GM12878 (cell line): Measurements from ENCODE around the gene CRYBA1. TPM values are rescaled to one million over a fixed set of nuclear protein-coding genes. Genes with fewer than 3 reads are reported as not detected.

Source experiments
- ATAC-seq: fragments of 200-7000 bp; cut with Tn5 transposase; 3 replicates; pipeline ENCODE4 v1.9.1; 2020; ENCODE audit warnings: mild to moderate bottlenecking, moderate library complexity
- BruUV-seq: library from RNA; stranded (reverse); fragments of 400-500 nt; replicated peaks from 2 replicates; lab custom pipeline; 2021; lab: Mats Ljungman, UMichigan
- CTCF ChIA-PET: fragments of 300-600 bp; sonication (Branson Sonifier 250); formaldehyde crosslinking; extraction: SDS; loops from one replicate; lab custom pipeline; 2021; ENCODE audit warnings: inconsistent platforms; lab: Yijun Ruan, JAX
- POLR2A ChIA-PET: fragments of 350-600 bp; formaldehyde crosslinking; extraction: SDS; loops from one replicate; lab custom pipeline; 2021; ENCODE audit warnings: inconsistent platforms; lab: Charles Lee
- RAD21 ChIA-PET: fragments of 300-600 bp; sonication (Branson Sonifier 250); formaldehyde crosslinking; loops from one replicate; lab custom pipeline; 2023; ENCODE audit warnings: antibody characterized with exemption; ENCODE audit not compliant: unreplicated experiment; lab: Charles Lee
- SMC1A ChIA-PET: fragments of 300-600 bp; sonication (Branson Sonifier 250); formaldehyde crosslinking; loops from one replicate; lab custom pipeline; 2023; ENCODE audit not compliant: unreplicated experiment, uncharacterized antibody; lab: Charles Lee
- DNase-seq: peaks from one replicate; pipeline ENCODE4 v3.0.0-alpha.2; 2011; ENCODE audit warnings: low read depth, low spot score
- FAIRE-seq: peaks from 3 replicates; lab custom pipeline; 2011; peaks lifted over from hg19 to GRCh38; lab: Jason Lieb, UNC
- H2AFZ ChIP-seq: 2 replicates; pipeline ENCODE4 v1.6.0; 2011; ENCODE audit warnings: low read depth, low read length, control low read depth; ENCODE audit not compliant: control insufficient read depth
- H3K27ac ChIP-seq: 2 replicates; pipeline ENCODE4 v1.5.1; 2011; ENCODE audit warnings: control low read depth; ENCODE audit not compliant: control insufficient read depth, insufficient read depth
- H3K27me3 ChIP-seq, 2 experiments: replicated peaks in 1 of 2; 2 replicates each; pipeline versions ENCODE4 v1.6.0 to v1.6.1; 2011; ENCODE audit warnings: low read length in 1 of 2; ENCODE audit not compliant: control insufficient read depth in 2 of 2, insufficient read depth in 2 of 2
- H3K36me3 ChIP-seq, 2 experiments: 2 replicates each; pipeline ENCODE4 v1.5.1; 2011; ENCODE audit warnings: low read length in 1 of 2; ENCODE audit not compliant: control insufficient read depth in 2 of 2, insufficient read depth in 2 of 2
- H3K4me1 ChIP-seq: 2 replicates; pipeline ENCODE4 v1.6.1; 2011; ENCODE audit warnings: mild to moderate bottlenecking, low read length, moderate library complexity, mixed read lengths; ENCODE audit not compliant: control insufficient read depth, insufficient read depth
- H3K4me2 ChIP-seq: 2 replicates; pipeline ENCODE4 v1.6.0; 2011; ENCODE audit warnings: control low read depth; ENCODE audit not compliant: control insufficient read depth, insufficient read depth
- H3K4me3 ChIP-seq: fragments of 200-600 bp; sonication (generic); 2 replicates; pipeline ENCODE4 v1.5.1; 2016
- H3K79me2 ChIP-seq: 2 replicates; pipeline ENCODE4 v1.6.0; 2011; ENCODE audit warnings: low read length; ENCODE audit not compliant: control insufficient read depth, insufficient read depth
- H3K9ac ChIP-seq: 2 replicates; pipeline ENCODE4 v1.8.0; 2011; ENCODE audit warnings: low read length, control low read depth, mixed read lengths; ENCODE audit not compliant: control insufficient read depth, insufficient read depth
- H3K9me3 ChIP-seq: replicated peaks from 3 replicates; pipeline ENCODE4 v1.5.1; 2011; ENCODE audit warnings: mild to moderate bottlenecking, low read length; ENCODE audit not compliant: control insufficient read depth, insufficient read depth
- H4K20me1 ChIP-seq: 2 replicates; pipeline ENCODE4 v1.6.0; 2011; ENCODE audit not compliant: control insufficient read depth, insufficient read depth
- ESRRA ChIP-seq: IDR thresholded peaks from 2 replicates; pipeline ENCODE4 v1.6.1; 2012; ENCODE audit warnings: mild to moderate bottlenecking, low read length, improper control_type of control experiment
- EZH2 ChIP-seq: IDR thresholded peaks from 2 replicates; pipeline ENCODE4 v1.6.1; 2012; ENCODE audit warnings: low read depth, mild to moderate bottlenecking, control low read depth, inconsistent platforms, low read length, borderline replicate concordance; ENCODE audit not compliant: control insufficient read depth
- IKZF2 ChIP-seq, 2 experiments: fragments of 450-650 bp; IDR thresholded peaks; 2 replicates each; pipeline ENCODE4 v1.6.1; 2017; ENCODE audit warnings: mild to moderate bottlenecking in 2 of 2, moderate library complexity in 2 of 2
- IRF4 ChIP-seq: IDR thresholded peaks from 2 replicates; pipeline ENCODE4 v1.6.1; 2011; ENCODE audit warnings: low read depth, low read length
- JUND ChIP-seq: IDR thresholded peaks from 2 replicates; pipeline ENCODE4 v1.6.1; 2012; ENCODE audit warnings: low read depth, mild to moderate bottlenecking, low read length, improper control_type of control experiment, moderate library complexity
- MXI1 ChIP-seq: fragments of 150-350 bp; IDR thresholded peaks from 2 replicates; pipeline ENCODE4 v1.6.1; 2011; ENCODE audit warnings: low read depth, mild to moderate bottlenecking, inconsistent platforms, low read length, improper control_type of control experiment
- NBN ChIP-seq: fragments of 450-650 bp; IDR thresholded peaks from 2 replicates; pipeline ENCODE4 v1.6.1; 2016
- NR2F1 ChIP-seq: fragments of 450-650 bp; conservative IDR thresholded peaks from 2 replicates; pipeline ENCODE4 v1.6.1; 2017; ENCODE audit warnings: mild to moderate bottlenecking
- NRF1 ChIP-seq: conservative IDR thresholded peaks from 2 replicates; pipeline ENCODE4 v1.6.1; 2011; ENCODE audit warnings: mild to moderate bottlenecking, low read depth, low read length, improper control_type of control experiment
- POU2F2 ChIP-seq: IDR thresholded peaks from 3 replicates; pipeline ENCODE4 v1.6.1; 2011; ENCODE audit warnings: low read depth, mild to moderate bottlenecking, low read length, borderline replicate concordance
- SMARCA5 ChIP-seq: fragments of 450-650 bp; IDR thresholded peaks from 2 replicates; pipeline ENCODE4 v1.6.1; 2017; ENCODE audit warnings: mild to moderate bottlenecking
- STAT1 ChIP-seq: fragments of 450-650 bp; conservative IDR thresholded peaks from 2 replicates; pipeline ENCODE4 v1.6.1; 2014; ENCODE audit warnings: antibody characterized with exemption, mild to moderate bottlenecking
- YY1 ChIP-seq: IDR thresholded peaks from 2 replicates; pipeline ENCODE4 v1.6.1; 2011; ENCODE audit warnings: low read depth, mild to moderate bottlenecking, low read length
- WGBS: methylation state at CpG from one replicate; pipeline ENCODE4 v1.1.6; 2016; ENCODE audit warnings: low lambda C conversion rate; ENCODE audit not compliant: insufficient replicate concordance, insufficient coverage; ENCODE audit errors: missing lambda C conversion rate; 5-methylcytosine and 5-hydroxymethylcytosine counted together
- in situ Hi-C: fragments of 300-500 bp; cut with MboI; formaldehyde crosslinking; loops from 9 replicates; pipeline ENCODE4 v1.14.3; 2018; ENCODE audit warnings: mixed read lengths
- intact Hi-C: fragments of 100-400 bp; cut with micrococcal nuclease; formaldehyde crosslinking; loops from one replicate; pipeline ENCODE4 v1.14.2; 2022; ENCODE audit not compliant: unreplicated experiment
- polyA plus RNA-seq, 11 experiments: library from polyadenylated mRNA; depleted of rRNA in 4 of 11; unstranded in 6 of 11; stranded (reverse) in 5 of 11; fragments of >200 nt; fragmentation: Nextera tagmentation in 4 of 11; fragmentation: Illumina TruSeq in 1 of 11; extraction: Ambion mirVana in 4 of 11; extraction: Trizol in 1 of 11; gene quantifications; 1 replicate in 1 of 11; 2 replicates in 10 of 11; pipeline versions ENCODE4 v1.2.1 to v1.2.3, GENCODE V29; 2011 to 2016; ENCODE audit warnings: inconsistent platforms in 2 of 11, missing spikeins in 2 of 11, low read depth in 1 of 11
- total RNA-seq, 4 experiments: library from RNA; depleted of rRNA in 3 of 4; stranded (reverse); fragments of >200 nt in 3 of 4; fragmentation: Illumina TruSeq in 1 of 4; extraction: Trizol in 1 of 4; gene quantifications; 2 replicates each; pipeline versions ENCODE4 v1.2.1 to v1.2.3, GENCODE V29; 2013 to 2021
- TF ChIP-seq, protein P1 (sequence below): fragments of 450-650 bp; IDR thresholded peaks from 2 replicates; pipeline ENCODE4 v1.6.1; 2017; ENCODE audit warnings: borderline replicate concordance

CRYBA1 gene
- total and polyA plus RNA-seq, 10 of the 15 experiments (the other 5 are each of a cell fraction or from before 2014, with no cell fraction given): not detected

DNA sequence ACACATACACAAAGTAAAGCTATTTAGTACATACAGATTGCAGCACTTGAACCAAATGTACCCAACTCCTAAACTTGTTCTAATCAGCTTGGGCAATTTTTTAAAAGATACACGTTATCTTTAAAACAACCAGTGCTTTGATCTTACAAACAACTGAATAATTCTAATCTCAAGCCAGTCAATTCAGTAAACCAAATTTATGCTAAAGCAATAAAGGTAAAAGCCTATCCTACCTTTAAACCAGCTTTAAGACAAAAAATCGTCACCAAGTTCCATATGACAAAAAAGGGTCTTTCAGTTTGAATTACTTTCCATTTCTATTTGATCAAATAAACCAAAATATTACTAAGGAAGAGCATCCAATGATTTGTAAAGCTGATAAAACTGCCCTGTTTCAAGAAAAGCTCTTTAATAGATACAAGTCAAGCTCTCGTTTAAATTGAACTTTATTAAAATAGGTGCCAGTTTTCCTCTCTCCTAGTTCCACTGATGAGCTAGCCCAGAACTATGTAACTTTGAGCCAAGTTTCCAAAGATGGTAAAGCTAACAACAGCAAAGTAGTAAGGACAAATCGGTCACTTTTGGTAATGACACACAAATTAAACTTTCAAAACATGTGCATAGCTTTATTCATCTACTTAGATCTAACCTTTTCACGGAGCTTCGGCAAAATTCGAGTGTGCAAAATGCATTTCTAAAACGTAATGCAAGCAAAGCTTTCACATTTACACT lies 10.2 kb downstream of the CRYBA1 start:
- in situ Hi-C loops: no loop called here
- Histone ChIP-seq H3K9ac (no peak overlapping the region), H3K79me2 (peaks cover 2% of the 10 kb centered on the region), H3K27me3 (no peaks in the 10 kb centered on the region), H4K20me1 (no peaks in the 10 kb centered on the region), H2AFZ (no peak overlapping the region), H3K4me2 (no peak overlapping the region), H3K9me3 (no peaks in the 10 kb centered on the region), H3K4me1 (no peaks in the 10 kb centered on the region), H3K4me3 (no peak overlapping the region), H3K36me3 (peaks cover 0 to 15% of the 10 kb centered on the region in 2 experiments), H3K27ac (no peak overlapping the region)
- ChIA-PET RAD21 (no interaction called here), CTCF (interaction anchor here (0.7 to 4.8 kb wide), 9 partner anchors 15 to 140 kb away, joined by 3 to 36 read pairs (median 4); partner anchors contain the start of gene NUFIP2), POLR2A (interaction anchor here (0.6 to 2.0 kb wide), 6 partner anchors 35 to 523 kb away, joined by 3 to 8 read pairs (median 4); no protein-coding TSS in a partner anchor), SMC1A (interaction anchor here (0.7 to 4.0 kb wide), 9 partner anchors 11 to 108 kb away, joined by 3 to 17 read pairs (median 5); partner anchors contain the start of gene CRYBA1)
- FAIRE-seq (no peak), DNase-seq (no peak), ATAC-seq (no peak)
- WGBS: 51% methylated on average over 8 of the region's 8 CpGs
- BruUV-seq: no TSS peak
- intact Hi-C loops: no loop called here
- TF ChIP-seq MXI1 (no peak), EZH2 (no peak), POU2F2 (no peak), YY1 (no peak), STAT1 (no peak), IRF4 (no peak), NBN (no peak), NR2F1 (no peak), ESRRA (no peak), SMARCA5 (no peak), JUND (no peak), IKZF2 (IDR thresholded peaks at IDR 0.05) (no peak), NRF1 (no peak)
- TF ChIP-seq, protein P1, sequence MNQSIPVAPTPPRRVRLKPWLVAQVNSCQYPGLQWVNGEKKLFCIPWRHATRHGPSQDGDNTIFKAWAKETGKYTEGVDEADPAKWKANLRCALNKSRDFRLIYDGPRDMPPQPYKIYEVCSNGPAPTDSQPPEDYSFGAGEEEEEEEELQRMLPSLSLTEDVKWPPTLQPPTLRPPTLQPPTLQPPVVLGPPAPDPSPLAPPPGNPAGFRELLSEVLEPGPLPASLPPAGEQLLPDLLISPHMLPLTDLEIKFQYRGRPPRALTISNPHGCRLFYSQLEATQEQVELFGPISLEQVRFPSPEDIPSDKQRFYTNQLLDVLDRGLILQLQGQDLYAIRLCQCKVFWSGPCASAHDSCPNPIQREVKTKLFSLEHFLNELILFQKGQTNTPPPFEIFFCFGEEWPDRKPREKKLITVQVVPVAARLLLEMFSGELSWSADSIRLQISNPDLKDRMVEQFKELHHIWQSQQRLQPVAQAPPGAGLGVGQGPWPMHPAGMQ: no peak
